ENCODE data around the gene C1QTNF9B. TPM values are rescaled to one million over a fixed set of nuclear protein-coding genes. Genes with fewer than 3 reads are reported as not detected.
A peak's percentile ranks its signal among the peaks of the same experiment; 100 is the strongest.

Gene C1QTNF9B
- total and polyA plus RNA-seq, 2 of the 13 experiments (the other 11 are each of a cell fraction or from before 2014, with no cell fraction given), result not detected

- TF ChIP-seq AHDC1 (CRISPR knock-in tag; IDR thresholded peaks at IDR 0.05; ENCODE audit: borderline replicate concordance), result peak; percentile 52; the same call in 1 of the 2 replicates
- no peak for TF ChIP-seq KLF12 (CRISPR knock-in tag; IDR thresholded peaks at IDR 0.05; ENCODE audit: borderline replicate concordance)
- no peak for TF ChIP-seq SOX6 (IDR thresholded peaks at IDR 0.05)
- 0 out of 2 replicates have a peak, but pooled peaks have one; percentile 31 for TF ChIP-seq SOX6 (CRISPR knock-in tag; IDR thresholded peaks at IDR 0.05)
- no peak for TF ChIP-seq TBX2 (CRISPR knock-in tag; IDR thresholded peaks at IDR 0.05; ENCODE audit: borderline replicate concordance)
- TF ChIP-seq, protein P1, sequence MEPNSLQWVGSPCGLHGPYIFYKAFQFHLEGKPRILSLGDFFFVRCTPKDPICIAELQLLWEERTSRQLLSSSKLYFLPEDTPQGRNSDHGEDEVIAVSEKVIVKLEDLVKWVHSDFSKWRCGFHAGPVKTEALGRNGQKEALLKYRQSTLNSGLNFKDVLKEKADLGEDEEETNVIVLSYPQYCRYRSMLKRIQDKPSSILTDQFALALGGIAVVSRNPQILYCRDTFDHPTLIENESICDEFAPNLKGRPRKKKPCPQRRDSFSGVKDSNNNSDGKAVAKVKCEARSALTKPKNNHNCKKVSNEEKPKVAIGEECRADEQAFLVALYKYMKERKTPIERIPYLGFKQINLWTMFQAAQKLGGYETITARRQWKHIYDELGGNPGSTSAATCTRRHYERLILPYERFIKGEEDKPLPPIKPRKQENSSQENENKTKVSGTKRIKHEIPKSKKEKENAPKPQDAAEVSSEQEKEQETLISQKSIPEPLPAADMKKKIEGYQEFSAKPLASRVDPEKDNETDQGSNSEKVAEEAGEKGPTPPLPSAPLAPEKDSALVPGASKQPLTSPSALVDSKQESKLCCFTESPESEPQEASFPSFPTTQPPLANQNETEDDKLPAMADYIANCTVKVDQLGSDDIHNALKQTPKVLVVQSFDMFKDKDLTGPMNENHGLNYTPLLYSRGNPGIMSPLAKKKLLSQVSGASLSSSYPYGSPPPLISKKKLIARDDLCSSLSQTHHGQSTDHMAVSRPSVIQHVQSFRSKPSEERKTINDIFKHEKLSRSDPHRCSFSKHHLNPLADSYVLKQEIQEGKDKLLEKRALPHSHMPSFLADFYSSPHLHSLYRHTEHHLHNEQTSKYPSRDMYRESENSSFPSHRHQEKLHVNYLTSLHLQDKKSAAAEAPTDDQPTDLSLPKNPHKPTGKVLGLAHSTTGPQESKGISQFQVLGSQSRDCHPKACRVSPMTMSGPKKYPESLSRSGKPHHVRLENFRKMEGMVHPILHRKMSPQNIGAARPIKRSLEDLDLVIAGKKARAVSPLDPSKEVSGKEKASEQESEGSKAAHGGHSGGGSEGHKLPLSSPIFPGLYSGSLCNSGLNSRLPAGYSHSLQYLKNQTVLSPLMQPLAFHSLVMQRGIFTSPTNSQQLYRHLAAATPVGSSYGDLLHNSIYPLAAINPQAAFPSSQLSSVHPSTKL (CRISPR knock-in tag; IDR thresholded peaks at IDR 0.05), result peak; percentile 62
- no peak for TF ChIP-seq GTF3A (CRISPR knock-in tag; conservative IDR thresholded peaks at IDR 0.05)
- peak; percentile 68 for TF ChIP-seq TEAD3 (CRISPR knock-in tag; optimal IDR thresholded peaks at IDR 0.05; ENCODE audit: borderline replicate concordance)
- TF ChIP-seq, protein P2, sequence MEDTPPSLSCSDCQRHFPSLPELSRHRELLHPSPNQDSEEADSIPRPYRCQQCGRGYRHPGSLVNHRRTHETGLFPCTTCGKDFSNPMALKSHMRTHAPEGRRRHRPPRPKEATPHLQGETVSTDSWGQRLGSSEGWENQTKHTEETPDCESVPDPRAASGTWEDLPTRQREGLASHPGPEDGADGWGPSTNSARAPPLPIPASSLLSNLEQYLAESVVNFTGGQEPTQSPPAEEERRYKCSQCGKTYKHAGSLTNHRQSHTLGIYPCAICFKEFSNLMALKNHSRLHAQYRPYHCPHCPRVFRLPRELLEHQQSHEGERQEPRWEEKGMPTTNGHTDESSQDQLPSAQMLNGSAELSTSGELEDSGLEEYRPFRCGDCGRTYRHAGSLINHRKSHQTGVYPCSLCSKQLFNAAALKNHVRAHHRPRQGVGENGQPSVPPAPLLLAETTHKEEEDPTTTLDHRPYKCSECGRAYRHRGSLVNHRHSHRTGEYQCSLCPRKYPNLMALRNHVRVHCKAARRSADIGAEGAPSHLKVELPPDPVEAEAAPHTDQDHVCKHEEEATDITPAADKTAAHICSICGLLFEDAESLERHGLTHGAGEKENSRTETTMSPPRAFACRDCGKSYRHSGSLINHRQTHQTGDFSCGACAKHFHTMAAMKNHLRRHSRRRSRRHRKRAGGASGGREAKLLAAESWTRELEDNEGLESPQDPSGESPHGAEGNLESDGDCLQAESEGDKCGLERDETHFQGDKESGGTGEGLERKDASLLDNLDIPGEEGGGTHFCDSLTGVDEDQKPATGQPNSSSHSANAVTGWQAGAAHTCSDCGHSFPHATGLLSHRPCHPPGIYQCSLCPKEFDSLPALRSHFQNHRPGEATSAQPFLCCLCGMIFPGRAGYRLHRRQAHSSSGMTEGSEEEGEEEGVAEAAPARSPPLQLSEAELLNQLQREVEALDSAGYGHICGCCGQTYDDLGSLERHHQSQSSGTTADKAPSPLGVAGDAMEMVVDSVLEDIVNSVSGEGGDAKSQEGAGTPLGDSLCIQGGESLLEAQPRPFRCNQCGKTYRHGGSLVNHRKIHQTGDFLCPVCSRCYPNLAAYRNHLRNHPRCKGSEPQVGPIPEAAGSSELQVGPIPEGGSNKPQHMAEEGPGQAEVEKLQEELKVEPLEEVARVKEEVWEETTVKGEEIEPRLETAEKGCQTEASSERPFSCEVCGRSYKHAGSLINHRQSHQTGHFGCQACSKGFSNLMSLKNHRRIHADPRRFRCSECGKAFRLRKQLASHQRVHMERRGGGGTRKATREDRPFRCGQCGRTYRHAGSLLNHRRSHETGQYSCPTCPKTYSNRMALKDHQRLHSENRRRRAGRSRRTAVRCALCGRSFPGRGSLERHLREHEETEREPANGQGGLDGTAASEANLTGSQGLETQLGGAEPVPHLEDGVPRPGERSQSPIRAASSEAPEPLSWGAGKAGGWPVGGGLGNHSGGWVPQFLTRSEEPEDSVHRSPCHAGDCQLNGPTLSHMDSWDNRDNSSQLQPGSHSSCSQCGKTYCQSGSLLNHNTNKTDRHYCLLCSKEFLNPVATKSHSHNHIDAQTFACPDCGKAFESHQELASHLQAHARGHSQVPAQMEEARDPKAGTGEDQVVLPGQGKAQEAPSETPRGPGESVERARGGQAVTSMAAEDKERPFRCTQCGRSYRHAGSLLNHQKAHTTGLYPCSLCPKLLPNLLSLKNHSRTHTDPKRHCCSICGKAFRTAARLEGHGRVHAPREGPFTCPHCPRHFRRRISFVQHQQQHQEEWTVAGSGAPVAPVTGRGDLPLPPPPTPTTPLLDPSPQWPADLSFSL (CRISPR knock-in tag; IDR thresholded peaks at IDR 0.05), result no peak
- TF ChIP-seq ZMYM2 (CRISPR knock-in tag; IDR thresholded peaks at IDR 0.05), result peak; percentile 68
- peak; percentile 94 for TF ChIP-seq POGK (CRISPR knock-in tag; conservative IDR thresholded peaks at IDR 0.05)
- TF ChIP-seq SIX4 (CRISPR knock-in tag; IDR thresholded peaks at IDR 0.05), result peak; percentile 37; the same call in 1 of the 2 replicates
Observed at GRCh38 chr13:23859455-23859854, 37.8 kb downstream of the C1QTNF9B start (continued).

All from HepG2 (cell line).